GM19099 (cell line): ENCODE data around the gene SLC35G2.

ENCODE experiments used
- POLR2A ChIP-seq: IDR thresholded peaks from 3 replicates; pipeline ENCODE4 v1.6.1; 2011; ENCODE audit warnings: low read depth; ENCODE audit not compliant: insufficient read length; ENCODE audit errors: extremely low read depth

SLC35G2 gene

DNA sequence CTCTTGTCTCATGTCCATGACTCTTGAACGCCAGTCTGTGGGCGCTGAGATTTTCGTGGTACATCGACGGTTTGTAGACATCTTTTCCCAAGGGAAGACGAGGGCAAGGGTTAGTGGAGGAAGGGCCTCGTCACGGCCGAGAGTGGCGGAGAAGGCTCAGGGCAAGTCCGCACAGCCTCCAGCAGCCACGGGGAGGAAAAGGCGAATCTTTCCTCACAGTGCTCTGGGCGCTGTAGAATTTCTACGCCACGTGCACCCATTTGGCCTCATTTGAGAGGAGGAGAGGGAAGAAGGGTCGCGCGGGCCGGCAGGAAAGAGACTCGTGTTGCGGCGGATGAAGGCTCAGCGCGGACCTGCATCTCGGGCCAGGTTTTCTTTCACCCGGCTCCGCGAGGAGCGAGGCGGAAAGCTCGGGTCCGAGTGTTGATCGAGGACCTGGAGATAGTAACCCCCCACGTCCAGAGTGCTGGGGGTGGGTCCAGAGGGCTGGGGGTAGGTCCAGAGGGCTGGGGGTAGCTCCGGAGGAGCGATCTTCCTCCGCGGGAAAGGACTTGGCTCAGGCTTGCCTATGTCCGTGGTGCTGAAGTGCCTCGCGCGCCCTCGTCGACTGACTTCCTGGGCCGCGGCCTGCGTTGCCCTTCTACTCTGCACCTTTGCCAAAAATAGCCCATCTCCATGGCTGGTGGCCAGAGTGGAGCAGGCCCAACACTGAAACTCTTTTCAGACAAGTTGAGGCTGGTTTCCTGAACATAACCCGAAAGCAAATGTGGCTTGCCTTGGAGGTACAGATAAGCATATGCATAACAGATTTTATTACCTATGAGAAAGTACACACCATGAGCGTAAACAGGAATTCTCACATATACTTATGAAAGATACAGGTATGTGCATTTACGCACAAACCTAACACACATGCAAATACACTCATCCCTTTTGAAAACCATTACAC lies 1.1 kb downstream of the SLC35G2 start:
- TF ChIP-seq POLR2A, result no peak

DNA sequence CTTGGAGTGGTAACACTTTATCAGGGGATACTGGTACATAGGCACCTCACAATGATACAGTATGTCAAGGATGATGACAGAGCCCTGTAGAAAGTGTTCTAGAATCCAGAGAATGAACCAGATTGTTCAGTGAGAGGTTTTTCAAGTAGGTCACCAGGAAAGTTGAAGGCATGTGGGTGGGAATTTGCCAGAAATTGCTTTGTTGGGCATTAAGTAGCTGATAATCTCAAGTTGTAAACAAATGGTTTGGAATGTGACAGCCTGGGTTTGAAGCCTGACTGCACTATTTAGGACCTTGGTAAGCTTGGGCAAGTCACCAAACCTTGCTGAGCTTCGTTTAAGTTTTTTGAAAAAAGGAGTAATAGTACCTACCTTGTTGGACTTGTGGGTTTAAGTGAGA lies 12.5 kb downstream of the SLC35G2 start:
- no peak for TF ChIP-seq POLR2A

DNA sequence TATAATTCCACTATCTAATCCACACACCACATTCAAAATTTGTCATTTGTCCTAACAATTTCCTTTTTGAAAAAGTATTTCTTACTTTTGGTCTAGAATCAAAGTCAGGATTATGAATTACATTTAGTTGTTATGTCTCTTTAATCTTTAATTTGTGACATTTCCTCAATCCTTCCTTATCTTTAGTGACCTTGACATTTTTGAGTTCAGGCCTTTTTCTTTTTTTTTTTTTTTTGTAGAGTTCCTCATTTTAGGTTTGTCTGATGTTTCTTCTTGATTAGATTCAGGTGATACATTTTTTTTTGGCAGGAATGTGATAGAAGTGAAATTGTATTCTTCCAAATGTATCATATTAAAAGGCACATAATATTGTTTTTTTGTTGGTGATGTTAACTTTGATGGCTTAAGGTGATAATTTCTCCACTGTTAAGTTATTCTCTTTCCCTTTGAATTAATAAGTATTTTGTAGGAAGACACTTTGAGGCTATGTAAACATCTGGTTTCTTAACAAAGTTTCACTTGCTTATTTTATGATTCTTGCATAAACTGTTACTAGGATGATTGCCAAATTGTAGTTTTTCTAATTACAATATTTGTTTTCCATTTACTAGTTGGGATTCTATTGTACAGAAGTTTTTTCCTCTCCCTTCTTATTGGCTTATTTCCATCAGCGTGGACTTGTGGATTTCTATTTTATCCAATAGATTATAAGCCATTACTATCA lies 16.3 kb downstream of the SLC35G2 start:
- no peak for TF ChIP-seq POLR2A

DNA sequence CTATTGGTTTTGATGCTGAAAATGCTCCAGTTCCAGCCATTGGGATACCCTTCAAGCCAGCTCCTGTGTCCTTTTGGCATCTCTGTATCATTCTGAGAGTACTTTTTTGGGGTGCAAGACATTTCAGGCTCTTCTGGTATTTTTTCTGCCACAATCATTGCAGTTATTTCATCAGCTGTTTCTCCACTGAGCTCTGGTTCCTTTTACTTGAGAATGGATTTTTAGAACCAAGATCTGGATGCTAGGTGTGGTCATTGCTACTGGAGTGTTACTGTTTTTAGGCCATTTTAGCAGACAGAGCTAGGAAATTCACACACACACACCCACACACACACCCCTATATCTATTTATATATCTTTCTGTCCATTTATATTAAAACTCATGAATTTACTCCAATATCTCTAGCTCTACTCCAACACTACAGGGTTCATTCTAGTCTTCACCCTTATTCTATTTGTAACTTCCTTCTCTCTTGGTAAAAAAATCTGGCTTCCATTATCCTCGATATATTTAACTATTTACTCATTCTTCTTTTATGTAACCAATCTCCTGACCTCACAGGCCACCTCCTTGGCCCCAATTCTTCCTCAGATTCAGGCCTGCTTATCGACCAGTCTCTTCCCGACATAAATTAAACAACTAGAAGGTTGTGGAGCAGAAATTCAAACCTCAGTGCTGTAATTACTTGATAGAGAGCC lies 17.0 kb downstream of the SLC35G2 start:
- TF ChIP-seq POLR2A, result no peak

DNA sequence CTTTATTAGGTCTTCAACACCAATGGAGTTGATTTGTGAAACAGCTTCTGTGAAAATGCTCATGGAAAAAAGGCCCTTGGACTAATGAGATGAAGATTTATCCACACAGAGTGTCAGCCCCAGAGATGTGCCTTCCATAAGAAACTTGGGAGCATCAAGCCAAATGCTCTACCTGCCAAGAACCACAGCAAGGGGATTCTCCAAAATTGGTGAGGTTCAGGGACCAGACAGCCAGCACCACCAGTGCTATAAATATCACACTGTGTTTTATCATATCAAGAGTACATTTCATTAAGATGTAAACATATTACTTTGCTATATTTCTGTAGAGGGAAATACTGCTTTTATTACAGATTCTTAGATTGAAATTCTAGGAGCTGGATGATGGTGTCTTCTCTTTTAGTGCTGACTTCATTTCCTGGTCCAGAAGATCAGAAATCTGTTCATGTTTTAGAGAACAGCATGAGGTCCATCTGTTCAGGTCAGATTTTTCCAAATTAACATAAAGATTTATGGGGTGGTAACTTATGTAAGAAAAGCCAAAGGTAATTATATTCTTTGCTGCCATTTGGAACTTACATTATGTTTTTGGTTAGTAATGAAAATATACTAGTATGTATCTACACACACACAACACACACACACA lies 17.7 kb downstream of the SLC35G2 start:
- no peak for TF ChIP-seq POLR2A

DNA sequence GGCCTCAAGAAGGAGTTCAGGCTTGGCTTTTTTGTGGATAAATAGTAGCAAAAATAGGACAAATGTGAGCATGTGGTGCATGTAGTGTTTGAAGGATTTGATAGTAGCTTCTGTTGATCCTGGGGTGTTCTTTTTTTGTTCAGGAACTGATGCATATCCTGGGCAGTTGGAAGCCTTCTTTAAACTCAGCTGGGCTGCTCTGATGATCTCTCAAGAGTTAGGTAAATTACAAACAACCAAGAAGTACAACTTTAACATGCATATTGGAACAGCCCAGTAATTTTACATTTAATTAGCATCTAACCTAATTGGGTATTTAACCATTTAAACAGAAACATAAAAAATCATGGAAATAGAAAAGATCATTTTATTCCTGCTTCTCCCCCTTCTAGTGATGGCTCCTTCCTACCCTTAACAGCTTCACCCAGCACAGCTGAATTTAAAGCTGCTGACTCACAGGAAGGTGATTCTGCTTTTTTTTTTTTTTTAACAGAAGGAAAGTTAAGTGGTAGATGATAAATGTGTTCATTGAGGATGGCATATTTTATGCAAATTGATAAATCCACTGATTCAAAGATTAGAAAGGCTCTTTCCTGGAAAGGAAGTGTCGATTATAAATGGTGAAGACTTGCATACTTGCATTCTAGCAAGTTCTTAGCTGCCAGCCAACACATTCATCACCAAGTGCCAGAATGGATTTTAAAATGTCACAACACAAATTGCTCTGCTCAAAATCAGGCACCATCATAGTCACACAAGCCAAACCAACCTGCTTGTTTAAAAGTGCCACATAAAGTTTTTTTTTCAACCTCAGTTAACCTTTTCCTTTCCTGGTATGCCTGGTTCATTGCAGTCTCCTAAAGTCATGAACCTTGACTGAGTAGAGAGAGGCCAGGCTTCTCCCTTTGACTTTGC lies 20.0 kb downstream of the SLC35G2 start:
- TF ChIP-seq POLR2A, result no peak

DNA sequence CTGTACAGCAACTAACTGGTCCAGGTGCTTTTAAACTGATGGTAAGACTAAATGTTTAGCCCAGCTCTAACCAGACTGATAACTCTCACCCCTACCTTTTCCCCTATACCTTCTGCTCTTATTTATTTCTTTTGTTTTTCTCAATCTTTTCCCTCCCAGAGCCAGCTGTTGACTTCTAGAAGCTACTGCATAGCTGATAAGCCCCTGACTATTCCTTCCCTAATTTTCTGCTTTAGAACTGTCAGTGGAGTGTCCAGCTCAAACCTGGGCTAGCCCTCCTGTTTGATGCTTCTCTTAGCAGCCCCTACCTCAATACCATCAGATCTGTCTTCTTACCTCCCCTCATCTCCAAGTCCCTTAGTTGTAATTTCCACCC lies 20.6 kb downstream of the SLC35G2 start:
- TF ChIP-seq POLR2A, result no peak

DNA sequence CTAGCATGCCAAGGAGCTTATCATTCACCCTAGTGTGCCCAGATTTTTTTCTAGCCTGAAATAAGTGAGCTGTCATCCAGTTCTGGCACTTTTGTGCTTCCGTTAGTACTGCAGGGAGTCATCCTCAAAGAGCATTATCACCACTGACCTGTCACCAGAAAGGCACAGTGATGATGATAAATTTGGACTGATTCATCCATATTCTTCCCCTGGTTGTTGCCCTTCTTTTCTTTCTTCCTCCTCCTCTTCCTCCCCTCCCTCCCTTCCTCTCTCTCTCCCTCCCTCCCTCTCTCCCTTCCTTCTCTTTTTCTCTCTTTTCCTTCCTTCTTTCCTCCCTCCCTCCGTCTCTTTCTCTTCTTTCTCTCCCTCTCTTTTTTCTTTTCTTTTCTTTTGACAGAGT lies 21.3 kb downstream of the SLC35G2 start:
- TF ChIP-seq POLR2A, result no peak

DNA sequence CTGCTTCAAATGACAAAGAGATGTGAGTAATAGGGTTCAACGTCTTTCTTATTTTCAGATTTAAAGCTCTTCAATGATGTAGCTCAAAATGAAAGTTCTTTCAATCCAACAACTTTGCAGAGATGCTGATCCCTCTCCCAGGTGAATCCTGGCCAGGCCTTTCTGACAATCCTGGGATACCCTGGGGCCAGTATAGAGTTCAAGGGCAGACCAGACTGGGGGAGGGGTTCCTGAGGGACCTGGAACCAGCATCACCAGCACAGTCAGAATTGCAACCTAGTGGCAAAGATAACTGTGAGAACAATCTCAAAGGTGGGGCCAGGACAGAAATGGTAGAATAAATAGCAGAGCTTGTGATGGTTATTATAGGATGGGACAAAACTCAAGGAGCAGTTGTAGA lies 23.4 kb downstream of the SLC35G2 start:
- no peak for TF ChIP-seq POLR2A

DNA sequence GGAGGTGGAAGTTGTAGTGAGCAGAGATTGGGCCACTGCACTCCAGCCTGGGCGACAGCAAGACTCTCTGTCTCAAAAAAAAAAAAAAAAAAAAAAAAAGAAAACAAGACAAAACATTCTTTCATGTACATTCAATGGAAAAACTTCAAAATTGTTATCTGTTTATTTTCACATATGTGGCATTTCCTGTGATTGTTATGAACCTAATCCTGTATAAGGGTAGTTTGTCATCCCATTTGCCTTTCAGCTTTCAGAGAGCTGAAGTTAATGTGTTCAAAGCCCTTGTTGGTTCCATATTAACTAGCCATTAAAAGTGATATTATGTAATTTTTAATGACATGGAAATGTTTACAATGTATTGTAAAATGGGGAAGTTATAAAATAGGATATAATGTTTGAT lies 25.8 kb downstream of the SLC35G2 start:
- TF ChIP-seq POLR2A, result no peak

DNA sequence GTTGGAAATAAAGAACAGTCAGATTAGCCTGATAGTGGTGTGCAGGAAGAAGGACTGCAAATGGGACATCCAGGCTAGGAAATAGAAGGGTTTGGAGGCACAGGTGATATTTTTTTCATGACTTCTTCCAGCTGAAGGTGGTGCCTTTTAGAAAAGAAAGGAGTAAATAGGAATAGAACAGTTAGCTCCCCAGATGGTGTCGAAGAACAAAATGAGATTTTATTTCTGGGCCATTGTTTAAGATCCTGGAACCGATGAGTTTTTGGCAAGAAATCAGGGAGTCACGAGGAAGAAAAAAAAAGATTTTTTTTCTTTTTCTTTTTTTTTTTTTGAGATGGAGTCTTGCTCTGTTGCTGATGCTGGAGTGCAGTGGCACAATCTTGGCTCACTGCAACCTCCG lies 33.3 kb downstream of the SLC35G2 start:
- TF ChIP-seq POLR2A, result no peak

DNA sequence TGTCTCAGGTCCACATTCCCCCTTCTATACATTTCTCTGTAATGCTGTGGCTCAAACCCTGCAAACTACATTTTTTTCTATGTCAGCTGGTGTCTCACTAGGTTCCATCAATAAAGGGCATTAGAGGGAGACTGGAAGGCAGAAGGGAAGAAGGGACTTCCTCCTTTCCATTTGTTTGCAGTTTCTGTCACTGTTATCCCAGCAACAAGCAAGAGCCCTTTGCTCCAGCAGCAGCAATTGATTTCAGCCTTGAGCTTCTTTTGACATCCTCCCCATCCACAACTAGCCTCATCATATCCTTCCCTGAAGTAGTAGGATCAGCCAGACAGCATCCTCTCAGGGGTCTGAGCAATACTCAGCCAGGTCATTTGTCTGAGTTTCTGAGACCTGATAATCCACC lies 37.7 kb downstream of the SLC35G2 start:
- no peak for TF ChIP-seq POLR2A

DNA sequence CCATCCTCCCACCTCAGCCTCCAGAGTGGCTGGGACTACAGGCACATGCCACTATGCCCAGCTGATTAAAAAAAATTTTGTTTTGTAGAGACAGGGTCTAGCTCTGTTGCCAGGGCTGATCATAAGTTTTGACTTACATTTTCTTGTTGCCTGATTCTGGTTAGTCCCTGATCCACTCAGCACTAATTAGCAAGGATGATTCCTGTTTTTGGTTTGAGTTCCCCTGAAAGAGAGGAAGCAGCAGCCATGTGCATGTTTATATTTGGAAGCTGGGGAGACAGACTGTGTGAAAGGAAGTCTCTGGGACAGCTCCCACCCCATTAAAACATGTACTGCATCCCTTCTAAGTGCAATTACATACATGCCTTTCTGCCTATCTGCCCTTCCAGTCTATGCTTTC lies 39.5 kb downstream of the SLC35G2 start:
- no peak for TF ChIP-seq POLR2A

DNA sequence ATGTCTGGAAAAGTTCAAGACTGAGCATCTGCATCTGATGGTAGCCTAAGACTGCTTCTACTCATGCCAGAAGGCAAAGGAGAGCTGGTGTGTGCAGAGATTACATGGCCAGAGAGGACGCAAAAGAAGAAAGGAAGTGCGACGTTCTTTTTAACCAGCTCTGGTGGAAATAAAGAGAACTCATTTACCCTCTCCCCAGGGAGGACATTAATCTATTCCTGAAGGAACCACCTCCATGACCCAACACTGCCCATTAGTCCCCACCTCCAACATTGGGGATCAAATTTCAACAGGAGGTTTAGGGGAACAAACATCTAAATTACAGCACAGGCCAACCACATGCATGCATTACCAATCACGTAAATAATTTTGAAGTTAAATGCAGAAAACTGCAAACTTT lies 41.6 kb downstream of the SLC35G2 start:
- TF ChIP-seq POLR2A, result no peak
